Effector memory CD4-positive, alpha-beta T cell (primary cell): ENCODE data around the gene C7orf33.
"Not testable (repeated sequence)": the region's sequence is repeated elsewhere in the genome, so short reads cannot be mapped to it uniquely, and the experiment has no call there.

Experiments
- DNase-seq, 3 donors: peaks; one replicate each; pipeline ENCODE4 v3.0.0-alpha.2; 2020
- H3K27ac ChIP-seq: 2 replicates; pipeline ENCODE4 v1.7.0; 2013; ENCODE audit warnings: mild to moderate bottlenecking, low read length, moderate library complexity; ENCODE audit not compliant: insufficient read depth, poor library complexity, severe bottlenecking
- H3K27me3 ChIP-seq: replicated peaks from 2 replicates; pipeline ENCODE4 v1.7.0; 2013; ENCODE audit warnings: mild to moderate bottlenecking, low read length; ENCODE audit not compliant: insufficient read depth, control insufficient read depth, poor library complexity, severe bottlenecking
- H3K36me3 ChIP-seq: 2 replicates; pipeline ENCODE4 v1.7.0; 2013; ENCODE audit warnings: mild to moderate bottlenecking, low read length, moderate library complexity; ENCODE audit not compliant: control insufficient read depth, insufficient read depth
- H3K4me1 ChIP-seq: 2 replicates; pipeline ENCODE4 v1.7.0; 2013; ENCODE audit warnings: low read length, mild to moderate bottlenecking; ENCODE audit not compliant: control insufficient read depth, insufficient read depth, poor library complexity, severe bottlenecking
- H3K4me3 ChIP-seq: 2 replicates; pipeline ENCODE4 v1.7.0; 2013; ENCODE audit warnings: low read length, low read depth, mild to moderate bottlenecking; ENCODE audit not compliant: insufficient read depth, poor library complexity, severe bottlenecking
- H3K9me3 ChIP-seq: 2 replicates; pipeline ENCODE4 v1.7.0; 2013; ENCODE audit warnings: mild to moderate bottlenecking, low read length, moderate library complexity; ENCODE audit not compliant: control insufficient read depth

Gene C7orf33

GRCh38 chr7:148596354-148596753 lies 5.8 kb downstream of the C7orf33 start:
- not testable (repeated sequence) for H3K27ac ChIP-seq, DNase-seq, H3K27me3 ChIP-seq, H3K36me3 ChIP-seq, H3K4me1 ChIP-seq, H3K4me3 ChIP-seq, H3K9me3 ChIP-seq

- no peak overlapping the region for H3K4me3 ChIP-seq
- peaks cover 3% of the 10 kb centered on the region for H3K27me3 ChIP-seq
- H3K9me3 ChIP-seq = no peaks in the 10 kb centered on the region
- no peak overlapping the region for H3K27ac ChIP-seq
- H3K36me3 ChIP-seq = no peaks in the 10 kb centered on the region
- DNase-seq = no peak
- H3K4me1 ChIP-seq = no peaks in the 10 kb centered on the region
Measured at GRCh38 chr7:148598351-148598750, 7.8 kb downstream of the C7orf33 start.

- H3K4me3 ChIP-seq = no peak overlapping the region
- no peak overlapping the region for H3K27ac ChIP-seq
- no peaks in the 10 kb centered on the region for H3K36me3 ChIP-seq
- no peaks in the 10 kb centered on the region for H3K4me1 ChIP-seq
- DNase-seq = no peak
- H3K27me3 ChIP-seq = peaks cover 3% of the 10 kb centered on the region
- no peaks in the 10 kb centered on the region for H3K9me3 ChIP-seq
Measured at GRCh38 chr7:148605350-148605749, 14.8 kb downstream of the C7orf33 start.

GRCh38 chr7:148607151-148607661 lies 16.6 kb downstream of the C7orf33 start:
- no peak for DNase-seq
- no peaks in the 10 kb centered on the region for H3K9me3 ChIP-seq
- H3K27me3 ChIP-seq = peaks cover 3% of the 10 kb centered on the region
- H3K4me1 ChIP-seq = no peaks in the 10 kb centered on the region
- H3K4me3 ChIP-seq = no peak overlapping the region
- H3K27ac ChIP-seq = no peak overlapping the region
- H3K36me3 ChIP-seq = no peaks in the 10 kb centered on the region

DNA sequence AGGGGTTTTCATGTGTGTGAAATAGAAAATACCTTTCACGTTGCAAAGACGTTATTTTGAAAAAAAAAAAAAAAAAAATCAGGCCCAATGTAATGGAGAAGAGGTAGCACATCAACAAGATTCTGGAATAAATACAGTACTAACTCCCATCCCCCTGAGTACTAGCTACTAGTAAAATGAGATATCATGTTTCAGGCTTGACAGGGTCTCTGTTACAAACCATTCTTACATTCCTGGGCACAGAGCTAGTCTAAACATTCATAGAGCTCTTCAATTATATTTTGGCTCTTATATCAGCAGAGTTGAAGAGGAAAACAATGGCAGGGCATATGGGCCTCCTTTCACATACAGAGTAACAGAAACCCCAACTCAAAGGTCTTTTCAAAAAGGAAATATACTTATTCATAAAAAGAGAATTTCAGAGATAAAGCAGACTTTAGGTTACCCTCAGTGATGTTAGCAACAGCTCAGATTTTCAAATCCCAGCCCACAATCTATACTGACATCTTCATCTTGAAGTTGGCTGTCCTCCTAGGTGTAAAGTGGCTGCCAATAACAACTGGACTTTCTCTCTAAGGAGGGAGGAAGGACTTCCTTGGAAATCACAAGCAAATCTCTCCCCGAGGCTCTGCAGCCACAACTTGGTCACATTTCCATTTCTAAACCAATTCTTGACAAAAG lies 18.6 kb downstream of the C7orf33 start:
- no peaks in the 10 kb centered on the region for H3K36me3 ChIP-seq
- H3K4me1 ChIP-seq = no peaks in the 10 kb centered on the region
- DNase-seq = no peak
- no peak overlapping the region for H3K27ac ChIP-seq
- H3K4me3 ChIP-seq = no peak overlapping the region
- H3K27me3 ChIP-seq = no peaks in the 10 kb centered on the region
- no peaks in the 10 kb centered on the region for H3K9me3 ChIP-seq

GRCh38 chr7:148611692-148612091 lies 21.1 kb downstream of the C7orf33 start:
- no peaks in the 10 kb centered on the region for H3K4me1 ChIP-seq
- H3K4me3 ChIP-seq = no peak overlapping the region
- H3K27ac ChIP-seq = no peak overlapping the region
- no peaks in the 10 kb centered on the region for H3K36me3 ChIP-seq
- no peaks in the 10 kb centered on the region for H3K27me3 ChIP-seq
- H3K9me3 ChIP-seq = no peaks in the 10 kb centered on the region
- DNase-seq = no peak

- no peaks in the 10 kb centered on the region for H3K36me3 ChIP-seq
- no peaks in the 10 kb centered on the region for H3K4me1 ChIP-seq
- H3K4me3 ChIP-seq = no peak overlapping the region
- no peaks in the 10 kb centered on the region for H3K9me3 ChIP-seq
- DNase-seq = no peak
- no peak overlapping the region for H3K27ac ChIP-seq
- H3K27me3 ChIP-seq = no peaks in the 10 kb centered on the region
Measured at GRCh38 chr7:148615085-148615730, 24.6 kb downstream of the C7orf33 start.

DNA sequence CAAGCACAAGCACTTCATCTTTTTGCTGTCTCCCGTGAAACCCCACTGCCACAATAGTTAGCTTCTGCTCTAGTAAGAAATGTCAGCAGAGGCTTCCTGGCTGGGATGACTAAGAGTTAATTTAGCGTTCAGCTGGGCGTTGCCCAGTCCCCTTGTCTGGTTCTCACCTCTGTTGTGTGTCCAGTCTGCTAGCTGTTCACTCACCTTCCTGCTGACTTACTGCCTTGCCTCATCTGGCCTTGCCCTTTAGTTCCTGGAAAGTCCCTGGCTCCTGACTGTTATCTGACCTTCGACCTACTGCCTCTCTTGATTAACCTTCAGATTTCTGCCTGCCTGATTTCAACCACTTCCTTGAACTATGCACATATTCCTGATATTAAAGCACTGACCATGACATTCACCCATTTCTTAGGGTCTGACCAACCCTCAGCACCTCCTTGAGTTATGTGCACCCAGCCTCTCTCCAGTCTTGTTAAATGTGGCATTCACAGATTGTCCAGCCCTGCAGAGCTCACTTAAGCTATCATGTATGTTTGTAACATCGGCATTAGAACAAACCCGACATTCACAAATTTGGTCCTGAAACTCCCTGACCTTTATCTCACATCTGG lies 30.3 kb downstream of the C7orf33 start:
- Histone ChIP-seq H3K4me1 (no peaks in the 10 kb centered on the region), H3K27ac (no peak overlapping the region)
- DNase-seq = no peak

GRCh38 chr7:148621563-148621962 lies 31.0 kb downstream of the C7orf33 start:
- Histone ChIP-seq H3K27me3 (no peaks in the 10 kb centered on the region), H3K9me3 (no peaks in the 10 kb centered on the region), H3K27ac (no peak overlapping the region), H3K36me3 (no peaks in the 10 kb centered on the region), H3K4me3 (no peak overlapping the region), H3K4me1 (no peaks in the 10 kb centered on the region)
- no peak for DNase-seq

More for the DNA sequence above, 30.3 kb downstream of the C7orf33 start:
- H3K4me3 ChIP-seq = no peak overlapping the region
- H3K27me3 ChIP-seq = no peaks in the 10 kb centered on the region
- no peaks in the 10 kb centered on the region for H3K36me3 ChIP-seq
- no peaks in the 10 kb centered on the region for H3K9me3 ChIP-seq
